ENCODE results near the gene MINDY4. TPM values are rescaled to one million over a fixed set of nuclear protein-coding genes. Genes with fewer than 3 reads are reported as not detected.

Gene MINDY4
- total RNA-seq, 2 experiments from 2014 or later, result 0.36 to 0.60 TPM

- no peaks in the 10 kb centered on the region for H3K36me3 ChIP-seq (ENCODE audit: insufficient read depth, low read length)
- POLR2A ChIA-PET, result no interaction called here
- peak in 1 of 14 experiments; percentile 16 for DNase-seq
- Mint-ChIP-seq H3K36me3 (ENCODE audit: low read depth) (no peaks in the 10 kb centered on the region), H3K27ac (no peak overlapping the region), H3K4me3 (no peak overlapping the region), H3K9me3 (no peaks in the 10 kb centered on the region), H3K27me3 (no peaks in the 10 kb centered on the region), H3K4me1 (ENCODE audit: low read depth) (no peaks in the 10 kb centered on the region)
- H3K27ac ChIP-seq (ENCODE audit: low read depth in 1 of 2, low read length in 2 of 2), result no peak overlapping the region
- CTCF ChIA-PET, result no interaction called here
- no peaks in the 10 kb centered on the region for H3K4me1 ChIP-seq (ENCODE audit: insufficient read depth, low read length)
- H3K9me3 ChIP-seq (ENCODE audit: control insufficient read depth in 1 of 2, insufficient read depth in 1 of 2, low read length in 2 of 2), result peaks cover 6 to 15% of the 10 kb centered on the region in 2 experiments
- intact Hi-C loops (cut with DNase I, micrococcal nuclease), result no loop called here
- no peak for TF ChIP-seq CTCF (IDR thresholded peaks at IDR 0.05)
- H3K4me3 ChIP-seq (ENCODE audit: low read length), result no peak overlapping the region
- H3K27me3 ChIP-seq (ENCODE audit: control insufficient read depth in 1 of 2, insufficient read depth in 2 of 2, low read length in 2 of 2), result no peaks in the 10 kb centered on the region
- no peak for ATAC-seq (ENCODE audit: poor library complexity)
These were observed 152.7 kb downstream of the MINDY4 start for GRCh38 chr7:30923774-30924413.

- CTCF ChIA-PET, result interaction anchor here (0.8 kb wide), 1 partner anchor 10 kb away, joined by 3 read pairs; no protein-coding TSS in a partner anchor
These were observed 153.4 kb downstream of the MINDY4 start for GRCh38 chr7:30924624-30925023.

GRCh38 chr7:30925117-30925516, 153.9 kb downstream of the MINDY4 start:
- Mint-ChIP-seq H3K27ac (no peak overlapping the region), H3K36me3 (ENCODE audit: low read depth) (no peaks in the 10 kb centered on the region), H3K4me3 (no peak overlapping the region), H3K9me3 (no peaks in the 10 kb centered on the region), H3K4me1 (ENCODE audit: low read depth) (no peaks in the 10 kb centered on the region), H3K27me3 (no peaks in the 10 kb centered on the region)
- intact Hi-C loops (cut with DNase I, micrococcal nuclease), result no loop called here
- ATAC-seq (ENCODE audit: poor library complexity) (no peak), DNase-seq (no peak)
- no peak overlapping the region for H3K27ac ChIP-seq (ENCODE audit: low read depth in 1 of 2, low read length in 2 of 2)
- H3K4me3 ChIP-seq (ENCODE audit: low read length), result no peak overlapping the region
- H3K4me1 ChIP-seq (ENCODE audit: insufficient read depth, low read length), result no peaks in the 10 kb centered on the region
- CTCF ChIA-PET, result interaction anchor here (0.8 kb wide), 1 partner anchor 10 kb away, joined by 3 read pairs; no protein-coding TSS in a partner anchor
- no peaks in the 10 kb centered on the region for H3K27me3 ChIP-seq (ENCODE audit: control insufficient read depth in 1 of 2, insufficient read depth in 2 of 2, low read length in 2 of 2)
- H3K36me3 ChIP-seq (ENCODE audit: insufficient read depth, low read length), result no peaks in the 10 kb centered on the region
- no peak for TF ChIP-seq CTCF (IDR thresholded peaks at IDR 0.05)
- POLR2A ChIA-PET, result no interaction called here
- H3K9me3 ChIP-seq (ENCODE audit: control insufficient read depth in 1 of 2, insufficient read depth in 1 of 2, low read length in 2 of 2), result peaks cover 6 to 15% of the 10 kb centered on the region in 2 experiments

More at GRCh38 chr7:30924624-30925023, 153.4 kb downstream of the MINDY4 start:
- DNase-seq (no peak), ATAC-seq (ENCODE audit: poor library complexity) (no peak)
- no peaks in the 10 kb centered on the region for H3K4me1 ChIP-seq (ENCODE audit: insufficient read depth, low read length)
- no peak for TF ChIP-seq CTCF (IDR thresholded peaks at IDR 0.05)
- Mint-ChIP-seq H3K4me1 (ENCODE audit: low read depth) (no peaks in the 10 kb centered on the region), H3K4me3 (no peak overlapping the region), H3K36me3 (ENCODE audit: low read depth) (no peaks in the 10 kb centered on the region), H3K9me3 (no peaks in the 10 kb centered on the region), H3K27me3 (no peaks in the 10 kb centered on the region), H3K27ac (no peak overlapping the region)
- no peak overlapping the region for H3K27ac ChIP-seq (ENCODE audit: low read depth in 1 of 2, low read length in 2 of 2)
- H3K4me3 ChIP-seq (ENCODE audit: low read length), result no peak overlapping the region
- POLR2A ChIA-PET, result no interaction called here
- intact Hi-C loops (cut with DNase I, micrococcal nuclease), result no loop called here
- H3K27me3 ChIP-seq (ENCODE audit: control insufficient read depth in 1 of 2, insufficient read depth in 2 of 2, low read length in 2 of 2), result no peaks in the 10 kb centered on the region
- no peaks in the 10 kb centered on the region for H3K36me3 ChIP-seq (ENCODE audit: insufficient read depth, low read length)
- peaks cover 6 to 15% of the 10 kb centered on the region in 2 experiments for H3K9me3 ChIP-seq (ENCODE audit: control insufficient read depth in 1 of 2, insufficient read depth in 1 of 2, low read length in 2 of 2)

Measured in CD4-positive, alpha-beta T cell (primary cell).